GM18870 (cell line): Measurements from ENCODE around the gene RIN2.
"Not testable (repeated sequence)": the region's sequence is repeated elsewhere in the genome, so short reads cannot be mapped to it uniquely, and the experiment has no call there.

Source experiments
- ATAC-seq: cut with Tn5 transposase; IDR thresholded peaks from one replicate; pipeline ENCODE4 v1.9.1; 2021; ENCODE audit warnings: moderate library complexity; ENCODE audit not compliant: unreplicated experiment

The RIN2 gene

DNA sequence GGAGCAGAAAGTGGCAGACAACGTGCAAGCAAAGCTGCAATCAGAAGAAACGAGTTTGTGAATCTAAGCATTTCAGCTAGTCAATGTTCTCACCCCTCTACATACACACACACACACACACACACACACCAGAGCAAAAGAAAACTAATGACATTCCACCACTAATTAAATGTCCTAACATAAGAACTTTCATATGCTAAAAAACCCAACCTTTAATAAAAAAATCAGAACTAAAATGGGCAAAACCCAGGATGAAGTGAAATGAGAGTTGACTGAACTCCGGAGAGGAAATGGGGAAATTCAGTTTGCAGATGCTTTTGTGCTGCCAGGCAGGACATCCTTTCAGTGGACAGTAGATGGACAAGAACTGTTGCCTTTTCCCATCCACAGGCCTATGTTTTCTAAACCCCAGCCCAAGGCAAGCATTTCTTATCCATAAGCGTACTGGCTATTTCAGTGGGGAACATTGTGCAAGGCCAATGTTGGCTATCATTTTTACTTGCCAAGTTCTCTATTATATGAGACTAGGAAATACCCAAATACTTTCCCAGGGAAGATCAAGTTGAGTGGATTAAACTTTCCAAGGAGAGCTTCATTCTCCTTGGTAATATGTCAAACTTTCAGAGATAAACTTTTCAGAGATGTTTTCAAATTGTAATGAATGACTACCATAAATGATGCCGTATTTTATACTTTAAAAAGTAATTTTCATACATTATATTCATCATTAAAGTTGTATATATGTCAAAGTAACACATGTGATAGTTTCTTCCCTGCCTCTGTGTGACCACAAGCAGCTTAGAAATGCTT lies 27.3 kb downstream of the RIN2 start:
- ATAC-seq = no peak

DNA sequence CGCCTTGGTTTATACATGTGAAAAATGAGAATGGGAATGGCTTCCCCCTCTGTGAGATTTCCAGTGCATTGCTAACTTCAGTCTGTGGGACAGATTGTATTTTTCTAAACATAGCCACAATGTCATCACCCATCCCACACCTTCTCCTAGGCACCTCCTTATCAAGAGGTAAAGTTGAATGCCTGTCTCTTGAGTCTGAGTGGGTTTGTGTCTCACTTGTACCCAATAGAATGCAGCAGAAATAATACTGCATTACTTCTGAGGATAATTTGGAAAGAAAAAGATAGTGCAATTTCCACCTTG lies 27.9 kb downstream of the RIN2 start:
- no peak for ATAC-seq

DNA sequence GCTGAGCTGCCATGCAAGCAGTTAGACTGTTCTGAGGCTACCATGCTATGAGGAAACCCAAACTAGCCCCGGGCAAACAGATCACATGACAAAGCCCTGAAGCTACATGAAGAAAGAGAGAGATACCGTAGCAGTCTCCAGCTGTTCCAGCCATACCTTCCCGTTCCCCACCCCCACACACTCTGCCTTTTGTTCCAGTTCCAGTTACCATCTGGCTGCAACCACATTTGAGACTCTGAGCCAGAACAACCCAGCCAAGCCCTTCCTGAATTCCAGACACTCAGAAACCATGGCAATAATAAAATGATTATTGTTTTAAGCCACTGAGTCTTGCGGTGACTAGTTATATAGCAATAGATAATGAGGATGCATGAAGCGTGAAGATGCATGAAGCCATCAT lies 28.3 kb downstream of the RIN2 start:
- ATAC-seq = no peak

DNA sequence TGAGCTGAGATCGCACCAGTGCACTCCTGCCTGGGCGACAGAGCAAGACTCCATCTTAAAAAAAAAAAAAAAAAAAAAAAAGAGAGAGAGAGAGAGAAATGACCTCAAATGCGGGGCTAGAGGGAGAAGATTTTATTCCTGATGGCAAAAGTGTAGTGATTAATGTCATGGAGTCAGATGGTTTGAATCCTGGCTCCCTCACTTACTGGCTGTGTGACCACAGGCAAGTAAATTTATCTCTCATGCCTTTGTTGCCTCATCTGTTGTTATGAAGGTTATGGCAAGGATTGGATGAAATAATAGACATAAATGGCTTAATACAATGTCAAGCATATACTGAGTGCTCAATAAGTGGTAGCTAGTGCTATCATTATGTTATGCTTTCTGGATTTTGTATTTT lies 29.3 kb downstream of the RIN2 start:
- ATAC-seq = no peak

DNA sequence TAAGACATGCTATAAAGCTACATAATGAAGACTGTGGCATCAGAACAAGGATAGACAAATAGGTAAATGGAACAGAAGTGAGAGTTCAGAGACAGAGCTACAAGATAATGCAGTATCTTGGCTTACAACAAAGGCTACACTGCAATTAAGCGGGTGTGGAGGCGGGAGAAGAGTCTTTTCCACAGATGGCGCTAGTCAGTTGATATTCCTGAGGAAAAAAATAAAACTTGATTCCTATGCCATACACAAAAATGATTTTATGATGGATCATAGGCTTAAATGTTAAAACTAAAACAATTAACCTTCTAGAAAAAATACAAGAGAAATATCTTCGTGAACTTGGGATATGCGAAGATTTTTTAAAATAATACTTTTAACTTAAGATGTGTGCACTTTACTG lies 31.0 kb downstream of the RIN2 start:
- no peak for ATAC-seq

DNA sequence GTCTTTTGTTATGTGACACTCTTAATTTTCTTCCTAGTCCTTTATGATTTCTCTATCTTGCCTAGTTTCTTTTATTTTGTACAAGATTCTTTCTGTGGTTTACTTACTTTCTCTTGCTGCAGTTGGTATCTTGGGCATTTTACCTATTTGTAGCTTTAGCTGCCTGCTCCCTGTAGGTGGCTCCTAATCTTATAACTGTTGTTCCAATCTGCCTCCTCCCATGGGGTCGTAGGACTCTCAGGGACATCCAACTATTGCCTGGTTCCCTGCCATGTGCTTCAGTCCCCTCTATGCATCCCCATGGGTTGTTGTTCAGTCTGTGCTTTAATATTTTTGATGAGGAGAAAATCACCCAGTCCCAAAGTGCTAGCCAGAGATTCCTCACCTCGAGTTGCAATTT lies 31.4 kb downstream of the RIN2 start:
- no peak for ATAC-seq

DNA sequence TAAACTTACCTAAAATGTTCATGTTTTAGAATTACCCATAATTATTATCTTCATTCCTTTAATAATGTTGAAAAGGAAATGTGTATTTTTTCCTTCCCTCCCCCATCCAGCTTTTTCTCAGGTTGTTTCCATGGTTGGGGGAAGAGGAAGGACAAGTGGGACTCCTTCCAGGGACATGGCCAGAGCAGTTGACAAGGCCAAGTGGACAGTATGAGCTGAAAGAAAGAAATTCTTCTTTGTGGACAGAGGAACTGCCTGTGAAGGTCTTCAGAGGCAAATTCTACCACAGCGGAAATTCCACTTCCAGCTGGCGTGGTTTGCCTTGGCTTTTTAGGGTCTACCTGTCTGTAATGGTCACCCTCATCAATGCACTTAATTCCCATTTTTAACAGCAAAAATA lies 33.8 kb downstream of the RIN2 start:
- ATAC-seq = no peak

DNA sequence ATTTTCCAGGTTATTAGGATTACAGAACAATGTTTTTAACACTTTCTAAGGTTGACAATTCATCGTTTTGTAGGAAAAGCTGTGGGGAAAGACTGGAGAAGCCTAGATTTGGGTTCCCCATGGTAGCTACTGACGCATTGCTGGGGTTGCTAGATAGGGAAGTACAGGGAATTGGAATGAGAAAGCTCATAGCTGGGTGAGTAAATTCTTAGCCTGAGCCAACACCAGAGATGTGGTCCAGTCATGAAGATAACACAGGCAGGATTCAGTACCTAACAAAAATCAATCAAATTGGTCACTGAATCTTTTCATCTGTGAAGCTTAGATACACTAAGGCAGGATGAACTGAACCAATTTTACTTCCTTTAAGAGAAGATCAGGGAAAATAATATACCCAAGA lies 35.7 kb downstream of the RIN2 start:
- ATAC-seq = no peak

DNA sequence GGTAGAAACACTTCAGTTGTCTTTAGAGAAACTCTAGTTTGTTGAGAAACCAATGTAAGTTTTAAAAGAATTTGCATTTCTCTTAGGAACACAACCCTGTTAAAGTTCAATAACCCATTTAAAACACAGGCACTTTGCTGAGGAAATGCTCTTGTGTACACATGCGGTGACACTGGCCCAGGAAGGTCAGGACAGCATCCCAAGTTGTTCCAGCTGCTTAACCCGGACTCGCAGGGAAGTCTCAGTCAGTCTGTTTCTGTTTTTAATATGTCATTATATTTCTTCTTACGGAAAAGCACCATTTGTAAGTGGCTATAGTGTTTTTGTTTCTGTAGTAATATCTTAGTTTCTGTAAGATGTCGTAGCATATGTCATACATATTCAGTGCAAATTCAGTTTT lies 36.9 kb downstream of the RIN2 start:
- no peak for ATAC-seq

DNA sequence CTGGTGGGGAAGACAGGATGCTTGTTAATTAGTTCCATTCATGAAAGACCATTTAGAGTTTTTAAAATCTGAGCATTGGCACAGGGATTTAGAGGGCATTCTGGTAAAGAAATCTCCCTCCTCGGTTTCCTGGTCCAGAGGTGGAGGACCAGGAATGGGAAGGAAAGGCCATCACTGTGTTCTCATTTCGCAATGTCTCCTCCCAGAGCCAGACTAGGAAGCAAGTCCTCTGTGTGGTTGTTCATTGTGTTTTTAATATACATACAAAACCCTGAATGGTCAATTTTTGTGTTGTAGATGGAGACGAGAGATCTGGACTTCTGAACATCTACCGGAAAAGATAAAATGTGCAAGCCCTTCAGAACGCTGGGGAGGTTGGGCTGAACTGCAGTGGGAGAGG lies 41.3 kb downstream of the RIN2 start:
- no peak for ATAC-seq

DNA sequence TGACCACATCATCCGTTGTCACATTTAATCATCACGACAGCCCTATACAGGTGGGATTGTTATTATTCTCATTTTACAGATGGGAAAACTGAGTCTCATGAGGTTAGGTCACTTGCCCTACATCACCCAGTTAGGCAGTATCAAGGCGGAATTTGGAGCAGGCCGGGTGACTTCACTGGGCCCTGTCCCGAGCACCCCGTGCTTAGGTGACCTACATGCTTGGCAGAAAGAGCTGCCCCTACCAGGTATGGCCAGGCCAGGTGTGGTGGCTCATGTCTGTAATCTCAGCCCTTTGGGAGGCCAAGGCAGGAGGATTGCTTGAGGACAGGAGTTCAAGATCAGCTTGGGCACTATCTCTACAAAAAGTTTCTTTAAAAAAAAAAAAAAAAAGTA lies 44.0 kb downstream of the RIN2 start:
- ATAC-seq = no peak

DNA sequence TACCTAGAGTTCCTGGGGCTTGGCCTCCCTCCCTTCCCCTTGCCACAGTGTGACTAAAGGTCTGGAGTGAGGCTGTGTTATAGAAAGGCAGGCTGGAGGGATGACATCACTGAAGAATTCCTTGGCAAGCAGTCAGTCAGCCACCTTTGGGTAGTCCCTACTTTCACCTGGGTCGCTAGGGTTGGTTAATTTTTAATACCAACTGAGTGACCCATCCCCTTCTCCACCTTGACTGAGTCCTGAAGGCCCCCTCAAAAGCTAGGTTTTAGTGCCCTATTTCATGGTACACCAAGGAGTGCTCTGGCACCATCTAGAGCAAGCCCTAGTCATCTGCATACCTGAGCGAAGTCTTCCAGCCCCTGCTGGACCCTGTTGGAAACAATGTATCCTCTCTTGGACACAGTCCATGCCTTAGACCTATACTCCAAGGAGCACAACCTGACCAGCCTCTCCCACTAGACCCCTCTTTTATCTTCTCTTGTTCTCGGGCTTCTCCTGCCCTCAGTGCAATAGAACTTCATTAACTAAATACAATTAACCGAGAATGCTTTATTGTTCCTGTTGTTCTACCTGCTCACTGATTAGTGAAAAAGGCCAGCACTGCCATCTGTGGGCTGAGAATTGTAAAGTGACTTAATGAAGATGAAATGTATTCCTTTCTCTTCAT lies 44.6 kb downstream of the RIN2 start:
- ATAC-seq = no peak

DNA sequence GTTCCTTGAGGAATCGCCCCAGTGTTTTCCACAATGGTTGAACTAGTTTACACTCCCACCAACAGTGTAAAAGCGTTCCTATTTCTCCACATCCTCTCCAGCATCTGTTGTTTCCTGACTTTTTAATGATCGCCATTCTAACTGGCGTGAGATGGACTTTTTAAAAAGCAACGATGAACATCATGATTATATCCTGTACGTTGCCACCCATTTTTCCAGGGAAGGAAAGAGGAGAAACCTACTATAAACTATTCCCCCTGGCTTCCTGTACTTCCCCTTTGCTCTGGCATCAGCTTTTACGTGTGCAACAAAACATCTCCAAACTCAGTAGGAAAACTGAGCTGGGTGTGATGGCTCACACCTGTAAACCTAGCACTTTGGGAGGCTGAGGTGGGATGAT lies 48.2 kb downstream of the RIN2 start:
- ATAC-seq = not testable (repeated sequence)

DNA sequence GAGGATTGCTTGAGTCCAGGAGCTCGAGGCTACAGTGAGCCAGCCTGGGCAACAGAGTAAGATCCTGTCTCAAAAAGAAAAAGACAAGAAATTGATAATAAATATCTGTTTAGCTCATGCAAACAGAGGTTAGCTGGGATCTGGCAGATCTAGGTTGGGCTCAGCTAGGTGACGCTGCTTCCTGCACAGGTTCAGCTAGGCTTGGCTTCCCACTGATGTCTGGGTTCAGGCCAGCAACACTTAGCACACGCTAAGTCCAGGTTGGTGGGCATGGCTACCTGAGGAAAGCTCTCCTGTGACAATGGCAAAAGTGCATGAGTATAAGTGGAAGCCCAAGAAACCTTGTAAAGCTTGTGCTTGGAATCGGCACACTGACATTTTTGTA lies 48.7 kb downstream of the RIN2 start:
- ATAC-seq = no peak

DNA sequence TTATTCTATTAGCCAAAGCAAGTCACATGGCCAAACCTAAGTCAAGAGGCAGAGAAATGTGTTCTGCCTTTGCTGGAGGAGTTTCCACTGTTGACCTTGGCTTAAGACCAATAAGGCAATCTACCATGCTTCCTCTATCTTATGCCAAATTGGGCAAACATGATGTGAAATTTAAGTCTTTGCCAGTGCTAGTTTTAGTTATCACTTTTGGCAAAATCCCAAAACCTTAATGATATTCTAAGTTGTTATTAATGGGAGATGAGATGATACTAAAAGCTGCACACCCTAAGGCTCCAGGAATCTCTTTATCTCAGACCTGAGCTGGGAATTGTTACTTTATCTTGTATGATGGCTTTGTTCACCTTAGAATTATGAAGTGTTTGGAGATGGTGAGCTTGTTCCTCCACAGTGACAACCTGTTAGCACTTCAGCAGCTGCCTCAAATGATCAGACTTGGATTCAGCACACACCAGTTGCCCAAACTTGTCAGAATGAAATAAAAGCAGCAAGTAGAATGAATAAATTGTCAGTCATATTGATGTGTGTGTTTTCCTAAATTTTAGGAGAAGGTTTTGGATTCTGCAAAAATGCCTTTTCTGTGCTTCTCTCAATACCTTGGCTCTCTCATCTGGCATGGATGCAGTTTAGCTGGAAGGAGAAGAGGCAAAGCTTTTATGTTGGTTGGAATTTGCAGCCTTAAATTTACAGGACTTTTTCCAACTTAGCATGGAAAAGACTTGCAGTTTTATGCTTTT lies 49.3 kb downstream of the RIN2 start:
- no peak for ATAC-seq
